ENCODE measurements around the gene TENM4. TPM values are rescaled to one million over a fixed set of nuclear protein-coding genes. Genes with fewer than 3 reads are reported as not detected.

TENM4 gene
- total and polyA plus RNA-seq, 11 donors, result 0.08 to 6.4 (median 1.0) TPM

- H3K4me1 ChIP-seq, result no peaks in the 10 kb centered on the region
- H3K4me3 ChIP-seq, result no peak overlapping the region
- H3K27ac ChIP-seq, result no peak overlapping the region
- WGBS, 4 donors, result 58 to 62% (median 61%) methylated on average over 3 of the region's 3 CpGs
- H3K36me3 ChIP-seq, result no peaks in the 10 kb centered on the region
- ATAC-seq (no peak), DNase-seq (no peak)
- H3K9me3 ChIP-seq, result peaks cover 0 to 9% (median 0%) of the 10 kb centered on the region in 12 donors
- intact Hi-C loops (cut with DNase I), result no loop called here
- TF ChIP-seq POLR2A (IDR thresholded peaks at IDR 0.05), result no peak
- peaks cover 0 to 4% (median 0%) of the 10 kb centered on the region in 9 donors for H3K27me3 ChIP-seq
Measured at GRCh38 chr11:78943154-78943553, 497.7 kb downstream of the TENM4 start.

DNA sequence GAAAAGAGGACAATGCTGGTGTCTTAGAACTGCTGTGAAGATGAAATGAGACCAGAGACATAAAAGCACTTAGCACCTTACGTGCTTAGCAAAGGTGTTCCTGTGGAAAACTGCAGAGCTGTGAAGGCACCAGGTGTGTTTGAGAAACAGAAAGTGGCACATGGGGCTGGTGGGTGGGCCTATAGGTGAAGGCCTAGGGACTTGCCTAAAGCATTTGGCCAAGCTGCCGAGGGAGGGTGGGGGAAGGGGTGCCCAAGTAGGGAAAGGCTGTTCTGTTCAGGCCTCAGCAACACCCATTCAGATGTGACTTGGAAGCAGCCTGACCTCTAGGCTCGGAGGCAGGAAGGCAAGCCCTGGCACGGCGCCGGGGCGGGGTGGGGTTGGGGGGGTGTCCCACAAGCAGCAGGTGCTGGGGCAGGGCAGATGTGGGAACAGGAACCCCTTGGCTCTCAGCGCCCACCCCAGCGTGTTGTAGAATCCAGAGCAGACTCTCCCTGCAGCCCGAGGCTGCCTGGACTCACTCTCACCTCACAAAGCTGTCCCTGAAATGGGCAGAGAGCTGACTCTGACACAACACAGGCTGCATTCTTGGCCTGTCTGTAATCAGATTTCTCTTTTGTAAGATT lies 499.5 kb downstream of the TENM4 start:
- TF ChIP-seq CTCF (IDR thresholded peaks at IDR 0.05) (no peak), POLR2A (IDR thresholded peaks at IDR 0.05) (no peak)
- no peak overlapping the region for H3K27ac ChIP-seq
- no peak for ATAC-seq
- no peak overlapping the region for H3K4me3 ChIP-seq
- H3K27me3 ChIP-seq, result peaks cover 0 to 4% (median 0%) of the 10 kb centered on the region in 9 donors
- no peaks in the 10 kb centered on the region for H3K36me3 ChIP-seq
- H3K4me1 ChIP-seq, result peaks cover 0 to 11% (median 0%) of the 10 kb centered on the region in 12 donors
- intact Hi-C loops (cut with DNase I), result no loop called here
- DNase-seq, result no peak
- peaks cover 0 to 6% (median 0%) of the 10 kb centered on the region in 12 donors for H3K9me3 ChIP-seq
- 74 to 91% (median 78%) methylated on average over 3 to 10 of the region's 10 CpGs for whole genome bisulfite sequencing, 4 donors

- Histone ChIP-seq H3K4me3 (no peak overlapping the region), H3K36me3 (no peaks in the 10 kb centered on the region), H3K4me1 (peaks cover 0 to 18% (median 0%) of the 10 kb centered on the region in 12 donors), H3K27ac (no peak overlapping the region), H3K9me3 (no peaks in the 10 kb centered on the region), H3K27me3 (peaks cover 0 to 4% (median 0%) of the 10 kb centered on the region in 9 donors)
- WGBS, 4 donors, result 75 to 79% (median 78%) methylated on average over 5 to 6 of the region's 6 CpGs
- no peak for DNase-seq
- no peak for ATAC-seq
- intact Hi-C loops (cut with DNase I), result no loop called here
- TF ChIP-seq CTCF (IDR thresholded peaks at IDR 0.05), result no peak
Measured at GRCh38 chr11:78940500-78941225, 500.2 kb downstream of the TENM4 start.

- Histone ChIP-seq H3K9me3 (no peaks in the 10 kb centered on the region), H3K4me3 (no peak overlapping the region), H3K36me3 (no peaks in the 10 kb centered on the region), H3K27me3 (peaks cover 0 to 4% (median 0%) of the 10 kb centered on the region in 9 donors), H3K27ac (peak overlapping the region in 1 of 12 donors; percentile 19), H3K4me1 (peaks cover 0 to 21% (median 0%) of the 10 kb centered on the region in 12 donors)
- DNase-seq (no peak), ATAC-seq (no peak)
- intact Hi-C loops (cut with DNase I), result no loop called here
- 60 to 65% (median 62%) methylated on average over 7 of the region's 7 CpGs for WGBS, 4 donors
- TF ChIP-seq POLR2A (IDR thresholded peaks at IDR 0.05), result no peak
- no peak for TF ChIP-seq CTCF (IDR thresholded peaks at IDR 0.05)
Measured at GRCh38 chr11:78938971-78939370, 501.9 kb downstream of the TENM4 start.

All from heart left ventricle (tissue), 16 donors.